Tracheal epithelial cell (primary cell): ENCODE measurements around the gene DCTN4. TPM values are rescaled to one million over a fixed set of nuclear protein-coding genes. Genes with fewer than 3 reads are reported as not detected.

ENCODE experiments used
- total RNA-seq: library from RNA; depleted of rRNA; stranded (reverse); fragments of >200 nt; gene quantifications from 2 replicates; pipeline ENCODE4 v1.2.1, GENCODE V29; 2014

Gene DCTN4
- 26.7 and 39.9 TPM in 2 replicates for total RNA-seq

GRCh38 chr5:150758531-150759333 lies at the start of gene DCTN4:
TSS of gene DCTN4 (minus strand) at chr5:150759017. CDS start at chr5:150758993, 24 bp downstream.

GRCh38 chr5:150778517-150779396 lies 19.9 kb upstream of the DCTN4 start, which contains the start of gene SMIM3:
TSS of gene SMIM3 (plus strand) at chr5:150778757. CDS start at chr5:150795441, 16,684 bp downstream.

DNA sequence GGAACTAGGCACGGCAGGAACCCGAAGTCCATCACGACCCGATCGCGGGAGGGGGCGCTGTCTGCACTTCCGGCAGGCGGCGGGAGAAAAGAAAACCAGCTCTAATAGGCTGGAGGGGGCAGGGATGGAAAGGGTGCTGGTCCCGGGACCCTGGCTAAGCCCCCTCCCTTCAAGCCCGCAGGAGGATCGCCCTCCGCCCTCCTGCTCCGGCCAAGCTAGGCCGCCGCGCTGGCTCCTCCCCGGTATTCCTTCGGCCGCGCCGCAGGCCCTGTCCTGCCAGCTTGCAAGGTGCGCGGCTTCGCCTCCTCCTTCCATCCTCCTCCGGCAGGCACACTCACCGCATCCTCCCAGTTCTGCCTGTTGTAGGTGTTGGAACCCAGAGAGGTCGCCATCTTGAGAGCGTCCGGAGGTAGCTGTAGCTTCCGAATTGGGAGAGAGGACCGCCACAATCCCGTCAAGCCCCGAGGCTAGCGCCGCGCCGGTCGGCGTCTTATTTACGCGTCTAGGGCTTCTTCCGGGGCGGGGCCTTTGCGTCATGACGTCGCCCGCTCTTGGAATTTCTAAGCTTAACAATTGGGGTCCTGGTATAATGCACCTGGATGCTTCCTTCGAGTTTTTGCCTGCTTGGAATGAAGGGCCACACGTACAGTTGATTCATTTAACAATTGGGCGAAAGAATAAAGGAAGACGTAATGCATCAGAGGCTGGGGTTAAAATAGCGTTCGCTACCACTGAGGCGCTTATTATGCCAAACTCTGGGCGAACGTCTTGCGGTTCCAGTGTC lies 58.0 kb downstream of the DCTN4 start, which contains the start of gene RBM22:
TSS of gene RBM22 (minus strand) at position 469 of the 784 bp plus-strand sequence. CDS start at position 392, 77 bp downstream.

DNA sequence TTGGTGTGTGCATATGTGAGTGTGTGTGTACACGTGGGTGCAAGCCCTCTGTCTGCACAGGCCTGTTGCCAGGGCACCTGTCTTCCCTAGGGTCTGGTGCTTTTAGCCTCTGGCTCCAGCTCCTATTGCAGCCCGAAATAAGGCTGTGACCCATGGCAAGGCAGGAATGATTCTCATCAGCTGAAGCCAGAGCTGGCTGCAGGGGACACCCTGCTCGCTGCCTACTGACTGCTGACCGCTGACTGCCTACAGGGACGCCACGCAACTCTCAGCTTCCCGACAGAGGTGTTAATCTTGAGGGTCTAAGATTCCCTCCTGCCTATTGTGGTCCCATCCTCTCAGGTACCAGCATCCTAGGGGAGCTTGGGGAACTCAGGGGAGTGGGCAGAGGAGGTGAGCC lies 97.7 kb downstream of the DCTN4 start, which contains the start of gene MYOZ3:
TSS of gene MYOZ3 (plus strand) at position 166 of the 400 bp plus-strand sequence. CDS start 1,691 bp downstream, outside the sequence.

Other genes starting within 250 kb of the DCTN4 start
- gene SYNPO, start 118.4 kb downstream of the DCTN4 start, total RNA-seq: 1.5 and 5.3 TPM in 2 replicates
- under 0.01 and 0.24 TPM in 2 replicates for gene MYOZ3, start 97.8 kb downstream of the DCTN4 start, total RNA-seq
- gene RBM22, start 58.0 kb downstream of the DCTN4 start, total RNA-seq: 14.3 and 17.8 TPM in 2 replicates
- gene SMIM3, start 19.7 kb upstream of the DCTN4 start, total RNA-seq: 7.0 and 10.8 TPM in 2 replicates
- not detected in 2 replicates for gene IRGM, start 87.5 kb upstream of the DCTN4 start, total RNA-seq
- gene ZNF300, start 146.0 kb upstream of the DCTN4 start, total RNA-seq: 2.7 and 3.4 TPM in 2 replicates